GM12875 (cell line): ENCODE measurements around the gene ARHGEF16.

Experiments used
- H3K4me3 ChIP-seq: one replicate; pipeline ENCODE4 v1.5.1; 2011; ENCODE audit warnings: low read depth, low read length, control low read depth
- TF ChIP-seq, protein P1 (sequence below): IDR thresholded peaks from 2 replicates; pipeline ENCODE4 v1.5.1; 2011; ENCODE audit warnings: low read depth, mild to moderate bottlenecking, control low read depth, inconsistent platforms, low read length, moderate library complexity, borderline replicate concordance; ENCODE audit not compliant: insufficient read depth

ARHGEF16 gene

GRCh38 chr1:3508757-3509415, 54.4 kb downstream of the ARHGEF16 start:
- TF ChIP-seq, protein P1, sequence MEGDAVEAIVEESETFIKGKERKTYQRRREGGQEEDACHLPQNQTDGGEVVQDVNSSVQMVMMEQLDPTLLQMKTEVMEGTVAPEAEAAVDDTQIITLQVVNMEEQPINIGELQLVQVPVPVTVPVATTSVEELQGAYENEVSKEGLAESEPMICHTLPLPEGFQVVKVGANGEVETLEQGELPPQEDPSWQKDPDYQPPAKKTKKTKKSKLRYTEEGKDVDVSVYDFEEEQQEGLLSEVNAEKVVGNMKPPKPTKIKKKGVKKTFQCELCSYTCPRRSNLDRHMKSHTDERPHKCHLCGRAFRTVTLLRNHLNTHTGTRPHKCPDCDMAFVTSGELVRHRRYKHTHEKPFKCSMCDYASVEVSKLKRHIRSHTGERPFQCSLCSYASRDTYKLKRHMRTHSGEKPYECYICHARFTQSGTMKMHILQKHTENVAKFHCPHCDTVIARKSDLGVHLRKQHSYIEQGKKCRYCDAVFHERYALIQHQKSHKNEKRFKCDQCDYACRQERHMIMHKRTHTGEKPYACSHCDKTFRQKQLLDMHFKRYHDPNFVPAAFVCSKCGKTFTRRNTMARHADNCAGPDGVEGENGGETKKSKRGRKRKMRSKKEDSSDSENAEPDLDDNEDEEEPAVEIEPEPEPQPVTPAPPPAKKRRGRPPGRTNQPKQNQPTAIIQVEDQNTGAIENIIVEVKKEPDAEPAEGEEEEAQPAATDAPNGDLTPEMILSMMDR, result no peak

GRCh38 chr1:3509721-3510120, 55.3 kb downstream of the ARHGEF16 start:
- TF ChIP-seq, protein P1, result no peak
- no peak overlapping the region for H3K4me3 ChIP-seq

More at GRCh38 chr1:3508757-3509415, 54.4 kb downstream of the ARHGEF16 start:
- no peak overlapping the region for H3K4me3 ChIP-seq

DNA sequence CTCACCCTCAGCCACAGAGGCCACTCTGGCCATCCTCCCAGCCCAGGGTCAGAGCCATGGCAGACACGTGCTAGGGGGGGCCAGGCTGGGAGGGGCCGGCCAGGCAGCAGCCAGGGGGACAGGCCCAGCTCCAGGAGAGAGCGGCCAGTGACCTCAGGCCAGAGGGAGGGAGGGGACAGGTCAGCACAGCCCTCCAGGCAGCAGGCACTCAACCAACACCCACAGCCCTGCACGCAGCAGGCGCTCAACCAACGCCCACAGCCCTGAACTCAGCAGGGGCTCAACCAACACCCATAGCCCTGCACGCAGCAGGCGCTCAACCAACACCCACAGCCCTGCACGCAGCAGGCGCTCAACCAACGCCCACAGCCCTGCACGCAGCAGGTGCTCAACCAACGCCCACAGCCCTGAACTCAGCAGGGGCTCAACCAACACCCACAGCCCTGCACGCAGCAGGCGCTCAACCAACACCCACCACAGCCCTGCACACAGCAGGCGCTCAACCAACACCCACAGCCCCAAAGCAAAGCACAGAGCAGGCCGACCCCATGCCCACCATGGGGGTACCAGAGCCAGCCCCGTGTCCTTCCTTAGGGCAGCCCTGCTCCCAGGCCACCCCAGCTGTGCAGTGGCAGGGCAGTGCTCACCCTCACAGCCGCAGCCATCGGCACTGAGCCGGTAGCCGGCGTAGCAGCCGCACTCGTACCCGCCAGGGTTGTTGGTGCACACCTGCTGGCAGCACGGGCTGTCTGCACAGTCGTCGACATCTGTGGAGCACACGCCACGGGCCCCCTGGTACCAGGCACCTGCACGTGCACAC, 55.9 kb downstream of the ARHGEF16 start:
- TF ChIP-seq, protein P1, result no peak

GRCh38 chr1:3510956-3511250, 56.4 kb downstream of the ARHGEF16 start:
- TF ChIP-seq, protein P1, result no peak
- no peak overlapping the region for H3K4me3 ChIP-seq

More for the DNA sequence above, 55.9 kb downstream of the ARHGEF16 start:
- no peak overlapping the region for H3K4me3 ChIP-seq

DNA sequence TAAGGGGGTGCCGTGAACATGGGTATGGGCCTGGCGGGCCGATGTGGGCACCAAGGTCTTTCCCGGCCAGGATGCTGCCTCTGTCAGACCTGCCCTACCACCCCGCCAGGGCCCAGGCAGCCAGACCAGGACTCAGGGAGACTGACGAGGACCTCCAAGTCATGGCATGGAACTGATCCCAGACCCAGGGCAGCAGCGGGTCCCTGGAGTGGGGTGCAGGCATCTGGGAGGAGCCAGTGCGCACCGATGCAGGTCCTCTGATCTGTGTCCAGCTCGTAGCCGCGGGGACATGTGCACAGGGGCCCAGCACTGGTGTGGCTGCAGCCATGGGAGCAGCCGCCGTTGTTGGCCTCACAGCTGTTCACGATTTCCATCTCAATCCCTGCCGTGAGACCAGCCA, 56.8 kb downstream of the ARHGEF16 start:
- H3K4me3 ChIP-seq, result no peak overlapping the region
- TF ChIP-seq, protein P1, result no peak

GRCh38 chr1:3511856-3512255, 57.4 kb downstream of the ARHGEF16 start:
- TF ChIP-seq, protein P1, result no peak
- H3K4me3 ChIP-seq, result no peak overlapping the region

DNA sequence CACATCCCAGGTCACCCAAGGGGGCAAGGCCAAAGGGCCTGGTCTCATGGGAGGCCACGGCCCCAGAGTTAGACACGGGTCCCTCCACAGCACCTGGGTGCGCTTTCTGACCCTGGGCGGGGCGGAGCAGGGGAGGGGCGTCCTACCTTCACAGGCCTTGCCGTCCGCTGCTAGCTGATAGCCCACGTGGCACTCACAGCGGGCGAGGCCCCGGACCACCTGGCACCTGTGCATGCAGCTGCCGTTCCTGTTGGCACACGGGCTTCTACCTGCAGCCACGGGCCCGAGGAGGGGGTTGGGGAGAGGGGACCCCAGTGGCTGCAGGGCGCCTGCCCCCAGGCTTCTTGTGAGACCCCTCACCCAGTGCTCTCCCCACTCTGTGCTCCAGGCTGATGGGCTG, 59.9 kb downstream of the ARHGEF16 start:
- TF ChIP-seq, protein P1, result no peak
- H3K4me3 ChIP-seq, result no peak overlapping the region
